ENCODE results near the gene NFIB.

DNA sequence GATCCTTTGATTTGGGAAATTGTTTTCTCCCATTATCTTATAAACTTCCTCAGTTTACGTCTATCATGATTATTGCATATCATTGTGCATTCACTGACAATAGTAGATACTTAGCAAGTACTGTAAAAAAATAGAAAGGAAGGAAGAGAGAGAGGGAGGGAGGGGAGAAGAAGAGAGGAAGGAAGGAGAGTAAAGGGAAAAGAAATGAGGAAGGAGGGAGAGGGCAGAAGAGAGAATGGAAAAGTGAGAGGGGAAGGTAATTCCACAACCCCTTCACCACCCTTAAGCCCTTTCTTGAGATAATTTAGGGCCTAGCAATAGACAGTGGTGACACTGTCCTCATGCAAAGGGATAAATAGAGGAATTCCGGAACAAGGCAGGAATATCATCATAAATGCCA, 64.4 kb downstream of the NFIB start:
- TF ChIP-seq, protein P1, sequence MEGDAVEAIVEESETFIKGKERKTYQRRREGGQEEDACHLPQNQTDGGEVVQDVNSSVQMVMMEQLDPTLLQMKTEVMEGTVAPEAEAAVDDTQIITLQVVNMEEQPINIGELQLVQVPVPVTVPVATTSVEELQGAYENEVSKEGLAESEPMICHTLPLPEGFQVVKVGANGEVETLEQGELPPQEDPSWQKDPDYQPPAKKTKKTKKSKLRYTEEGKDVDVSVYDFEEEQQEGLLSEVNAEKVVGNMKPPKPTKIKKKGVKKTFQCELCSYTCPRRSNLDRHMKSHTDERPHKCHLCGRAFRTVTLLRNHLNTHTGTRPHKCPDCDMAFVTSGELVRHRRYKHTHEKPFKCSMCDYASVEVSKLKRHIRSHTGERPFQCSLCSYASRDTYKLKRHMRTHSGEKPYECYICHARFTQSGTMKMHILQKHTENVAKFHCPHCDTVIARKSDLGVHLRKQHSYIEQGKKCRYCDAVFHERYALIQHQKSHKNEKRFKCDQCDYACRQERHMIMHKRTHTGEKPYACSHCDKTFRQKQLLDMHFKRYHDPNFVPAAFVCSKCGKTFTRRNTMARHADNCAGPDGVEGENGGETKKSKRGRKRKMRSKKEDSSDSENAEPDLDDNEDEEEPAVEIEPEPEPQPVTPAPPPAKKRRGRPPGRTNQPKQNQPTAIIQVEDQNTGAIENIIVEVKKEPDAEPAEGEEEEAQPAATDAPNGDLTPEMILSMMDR (IDR thresholded peaks at IDR 0.05) = no peak
- no peak for TF ChIP-seq POLR2A (IDR thresholded peaks at IDR 0.05)

All from uterus (tissue), 2 donors.